Activated B cell treated with CpG ODN at 0.5 μM for 24 hours (primary cell): ENCODE data around the gene NHS. TPM values are rescaled to one million over a fixed set of nuclear protein-coding genes. Genes with fewer than 3 reads are reported as not detected.
"Not testable (repeated sequence)": the region's sequence is repeated elsewhere in the genome, so short reads cannot be mapped to it uniquely, and the experiment has no call there.

Source experiments
- ATAC-seq: fragments of 200-7000 bp; cut with Tn5 transposase; one replicate; pipeline ENCODE4 v1.10.0; 2021; ENCODE audit warnings: low read depth, mild to moderate bottlenecking, moderate library complexity
- CTCF ChIA-PET: fragments of 350-600 bp; sonication (Branson Sonifier 250); formaldehyde crosslinking; loops from one replicate; lab custom pipeline; 2021; ENCODE audit warnings: antibody characterized with exemption; lab: Charles Lee
- POLR2A ChIA-PET: fragments of 350-600 bp; sonication (Branson Sonifier 250); formaldehyde crosslinking; loops from one replicate; lab custom pipeline; 2021; ENCODE audit warnings: antibody characterized with exemption; lab: Charles Lee
- DNase-seq: peaks from one replicate; pipeline ENCODE4 v3.0.0; 2022
- H3K27ac Mint-ChIP-seq: one replicate; pipeline ENCODE4 v1.8.0; 2020; ENCODE audit warnings: mixed read lengths
- H3K27me3 Mint-ChIP-seq: one replicate; pipeline ENCODE4 v1.8.0; 2021; ENCODE audit warnings: mixed read lengths
- H3K36me3 Mint-ChIP-seq: one replicate; pipeline ENCODE4 v1.8.0; 2021; ENCODE audit warnings: low read depth, mixed read lengths
- H3K4me1 Mint-ChIP-seq: one replicate; pipeline ENCODE4 v1.8.0; 2021; ENCODE audit warnings: mixed read lengths
- H3K4me3 Mint-ChIP-seq: one replicate; pipeline ENCODE4 v1.8.0; 2020; ENCODE audit warnings: mild to moderate bottlenecking, mixed read lengths
- H3K9me3 Mint-ChIP-seq: one replicate; pipeline ENCODE4 v1.8.0; 2020; ENCODE audit warnings: mixed read lengths
- intact Hi-C: fragments of 100-400 bp; cut with micrococcal nuclease; formaldehyde crosslinking; loops from one replicate; pipeline ENCODE4 v1.15.1; 2024
- total RNA-seq: library from RNA; stranded (reverse); gene quantifications from 2 replicates; pipeline ENCODE4 v1.2.3, GENCODE V29; 2022
- TF ChIP-seq, protein P1 (sequence below): fragments of 200-600 bp; IDR thresholded peaks from one replicate; pipeline ENCODE4 v1.8.0; 2022; ENCODE audit warnings: antibody characterized with exemption, mild to moderate bottlenecking

Gene NHS
- total RNA-seq, 1 donor from 2014 or later: not detected

GRCh38 chrX:17499512-17499911, 124.5 kb downstream of the NHS start:
- CTCF ChIA-PET: no interaction called here
- Mint-ChIP-seq H3K4me3 (no peak overlapping the region), H3K27me3 (no peaks in the 10 kb centered on the region), H3K36me3 (no peaks in the 10 kb centered on the region), H3K9me3 (no peaks in the 10 kb centered on the region), H3K4me1 (no peaks in the 10 kb centered on the region), H3K27ac (no peak overlapping the region)
- DNase-seq (no peak), ATAC-seq (no peak)
- POLR2A ChIA-PET: no interaction called here
- TF ChIP-seq, protein P1, sequence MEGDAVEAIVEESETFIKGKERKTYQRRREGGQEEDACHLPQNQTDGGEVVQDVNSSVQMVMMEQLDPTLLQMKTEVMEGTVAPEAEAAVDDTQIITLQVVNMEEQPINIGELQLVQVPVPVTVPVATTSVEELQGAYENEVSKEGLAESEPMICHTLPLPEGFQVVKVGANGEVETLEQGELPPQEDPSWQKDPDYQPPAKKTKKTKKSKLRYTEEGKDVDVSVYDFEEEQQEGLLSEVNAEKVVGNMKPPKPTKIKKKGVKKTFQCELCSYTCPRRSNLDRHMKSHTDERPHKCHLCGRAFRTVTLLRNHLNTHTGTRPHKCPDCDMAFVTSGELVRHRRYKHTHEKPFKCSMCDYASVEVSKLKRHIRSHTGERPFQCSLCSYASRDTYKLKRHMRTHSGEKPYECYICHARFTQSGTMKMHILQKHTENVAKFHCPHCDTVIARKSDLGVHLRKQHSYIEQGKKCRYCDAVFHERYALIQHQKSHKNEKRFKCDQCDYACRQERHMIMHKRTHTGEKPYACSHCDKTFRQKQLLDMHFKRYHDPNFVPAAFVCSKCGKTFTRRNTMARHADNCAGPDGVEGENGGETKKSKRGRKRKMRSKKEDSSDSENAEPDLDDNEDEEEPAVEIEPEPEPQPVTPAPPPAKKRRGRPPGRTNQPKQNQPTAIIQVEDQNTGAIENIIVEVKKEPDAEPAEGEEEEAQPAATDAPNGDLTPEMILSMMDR: no peak
- intact Hi-C loops: no loop called here

- no peaks in the 10 kb centered on the region for H3K9me3 Mint-ChIP-seq
- intact Hi-C loops: no loop called here
Observed at GRCh38 chrX:17500145-17500579, 125.2 kb downstream of the NHS start.

DNA sequence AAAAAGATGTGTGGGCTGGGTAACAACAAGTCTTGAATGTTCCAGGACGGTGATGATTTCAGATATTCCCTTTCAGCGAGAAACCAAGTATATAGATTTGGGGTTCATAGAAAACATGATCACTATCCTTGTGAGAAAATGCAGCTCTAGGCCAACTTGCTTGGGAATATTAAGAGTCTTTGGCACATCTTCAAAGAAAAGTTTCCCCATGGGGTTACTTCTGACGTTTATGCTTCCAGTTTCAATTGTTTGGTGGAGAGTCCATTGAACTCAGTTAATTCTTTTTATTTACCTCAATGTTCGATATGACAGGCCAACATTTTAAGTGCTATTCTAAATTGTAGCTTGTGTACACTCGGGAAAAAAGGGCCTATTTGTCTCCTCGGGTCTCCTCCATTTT, 126.7 kb downstream of the NHS start:
- no peaks in the 10 kb centered on the region for H3K9me3 Mint-ChIP-seq
- no peak for ATAC-seq
- ChIA-PET CTCF (no interaction called here), POLR2A (no interaction called here)
- no peak overlapping the region for H3K4me3 Mint-ChIP-seq
- DNase-seq: no peak
- no peaks in the 10 kb centered on the region for H3K27me3 Mint-ChIP-seq
- H3K27ac Mint-ChIP-seq: no peak overlapping the region
- H3K4me1 Mint-ChIP-seq: no peaks in the 10 kb centered on the region
- intact Hi-C loops: no loop called here
- TF ChIP-seq, protein P1: no peak
- no peaks in the 10 kb centered on the region for H3K36me3 Mint-ChIP-seq

More at GRCh38 chrX:17500145-17500579, 125.2 kb downstream of the NHS start:
- POLR2A ChIA-PET: no interaction called here
- no peaks in the 10 kb centered on the region for H3K27me3 Mint-ChIP-seq
- TF ChIP-seq, protein P1: no peak
- H3K36me3 Mint-ChIP-seq: no peaks in the 10 kb centered on the region
- no peak overlapping the region for H3K4me3 Mint-ChIP-seq
- CTCF ChIA-PET: no interaction called here
- no peak for DNase-seq
- no peak for ATAC-seq
- H3K27ac Mint-ChIP-seq: no peak overlapping the region
- no peaks in the 10 kb centered on the region for H3K4me1 Mint-ChIP-seq

GRCh38 chrX:17506352-17506751, 131.4 kb downstream of the NHS start:
- CTCF ChIA-PET, H3K9me3 Mint-ChIP-seq, H3K36me3 Mint-ChIP-seq, H3K4me3 Mint-ChIP-seq, H3K27ac Mint-ChIP-seq, DNase-seq, intact Hi-C loops, POLR2A ChIA-PET, ATAC-seq, H3K27me3 Mint-ChIP-seq, H3K4me1 Mint-ChIP-seq: not testable (repeated sequence)

DNA sequence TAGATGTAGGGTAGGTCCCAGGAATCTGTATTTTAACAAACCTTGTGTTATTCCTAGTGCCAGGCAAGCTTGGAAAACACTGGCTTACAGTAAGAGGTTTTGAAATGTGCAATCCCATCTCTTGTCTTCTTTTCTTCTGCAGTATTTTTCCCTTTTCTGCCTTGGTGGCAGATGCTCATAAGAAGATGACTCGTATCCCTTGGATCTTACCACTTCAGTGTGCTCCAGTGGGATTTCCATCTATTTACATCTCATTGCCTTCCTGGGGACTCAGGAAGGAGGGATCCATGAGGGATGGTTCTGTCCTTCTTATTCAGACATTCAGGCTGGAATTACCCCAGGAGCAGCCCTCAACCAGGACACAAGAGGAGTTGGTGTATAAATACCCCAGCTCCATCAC, 136.6 kb downstream of the NHS start:
- Mint-ChIP-seq H3K4me3 (no peak overlapping the region), H3K4me1 (no peaks in the 10 kb centered on the region), H3K27me3 (no peaks in the 10 kb centered on the region), H3K27ac (no peak overlapping the region), H3K9me3 (peaks cover 4% of the 10 kb centered on the region), H3K36me3 (no peaks in the 10 kb centered on the region)
- POLR2A ChIA-PET: no interaction called here
- no peak for ATAC-seq
- no peak for DNase-seq
- intact Hi-C loops: no loop called here
- TF ChIP-seq, protein P1: no peak
- CTCF ChIA-PET: no interaction called here

GRCh38 chrX:17519358-17519757, 144.4 kb downstream of the NHS start:
- Mint-ChIP-seq H3K27ac (no peak overlapping the region), H3K9me3 (no peaks in the 10 kb centered on the region), H3K27me3 (no peaks in the 10 kb centered on the region), H3K4me1 (no peaks in the 10 kb centered on the region), H3K36me3 (no peaks in the 10 kb centered on the region), H3K4me3 (no peak overlapping the region)
- POLR2A ChIA-PET: no interaction called here
- TF ChIP-seq, protein P1: no peak
- ATAC-seq: no peak
- DNase-seq: no peak
- intact Hi-C loops: no loop called here
- CTCF ChIA-PET: no interaction called here
